ENCODE data around the gene GPATCH4. TPM values are rescaled to one million over a fixed set of nuclear protein-coding genes. Genes with fewer than 3 reads are reported as not detected.

Gene GPATCH4
- total RNA-seq, 1 experiment from 2014 or later = 44.4 TPM

- intact Hi-C loops (cut with micrococcal nuclease; ENCODE audit: unreplicated experiment) (no loop called here), in situ Hi-C loops (cut with HindIII; ENCODE audit: low pct_unique_long_range_greater_than_20kb, low sequenced_read_pairs) (no loop called here)
- H3K4me3 ChIP-seq (ENCODE audit: low read depth in 2 of 2, low read length in 2 of 2) = no peak overlapping the region
- ChIA-PET POLR2A (no interaction called here), CTCF (interaction anchor here (0.6 kb wide), 1 partner anchor 116 kb away, joined by 4 read pairs; no protein-coding TSS in a partner anchor)
- H3K27me3 ChIP-seq (ENCODE audit: control insufficient read depth, insufficient read depth, low read length) = no peaks in the 10 kb centered on the region
- no peak overlapping the region for H3K27ac ChIP-seq (ENCODE audit: low read length)
- H3K4me1 ChIP-seq (ENCODE audit: control insufficient read depth, insufficient read depth, low read length) = no peaks in the 10 kb centered on the region
- ATAC-seq (no peak), DNase-seq (ENCODE audit: low read depth, low spot score) (no peak)
- no peaks in the 10 kb centered on the region for H3K36me3 ChIP-seq (ENCODE audit: control insufficient read depth, insufficient read depth, low read length)
- H3K9me3 ChIP-seq (ENCODE audit: control insufficient read depth, insufficient read depth, low read depth, low read length) = no peaks in the 10 kb centered on the region
- no peak for TF ChIP-seq REST (IDR thresholded peaks at IDR 0.05; ENCODE audit: insufficient read depth in 1 of 2, low read depth in 2 of 2, low read length in 1 of 2)
- TF ChIP-seq, protein P1, sequence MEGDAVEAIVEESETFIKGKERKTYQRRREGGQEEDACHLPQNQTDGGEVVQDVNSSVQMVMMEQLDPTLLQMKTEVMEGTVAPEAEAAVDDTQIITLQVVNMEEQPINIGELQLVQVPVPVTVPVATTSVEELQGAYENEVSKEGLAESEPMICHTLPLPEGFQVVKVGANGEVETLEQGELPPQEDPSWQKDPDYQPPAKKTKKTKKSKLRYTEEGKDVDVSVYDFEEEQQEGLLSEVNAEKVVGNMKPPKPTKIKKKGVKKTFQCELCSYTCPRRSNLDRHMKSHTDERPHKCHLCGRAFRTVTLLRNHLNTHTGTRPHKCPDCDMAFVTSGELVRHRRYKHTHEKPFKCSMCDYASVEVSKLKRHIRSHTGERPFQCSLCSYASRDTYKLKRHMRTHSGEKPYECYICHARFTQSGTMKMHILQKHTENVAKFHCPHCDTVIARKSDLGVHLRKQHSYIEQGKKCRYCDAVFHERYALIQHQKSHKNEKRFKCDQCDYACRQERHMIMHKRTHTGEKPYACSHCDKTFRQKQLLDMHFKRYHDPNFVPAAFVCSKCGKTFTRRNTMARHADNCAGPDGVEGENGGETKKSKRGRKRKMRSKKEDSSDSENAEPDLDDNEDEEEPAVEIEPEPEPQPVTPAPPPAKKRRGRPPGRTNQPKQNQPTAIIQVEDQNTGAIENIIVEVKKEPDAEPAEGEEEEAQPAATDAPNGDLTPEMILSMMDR (IDR thresholded peaks at IDR 0.05) = no peak
- TF ChIP-seq SIN3A (IDR thresholded peaks at IDR 0.05; ENCODE audit: borderline replicate concordance, insufficient read depth, low read depth, low read length) = no peak
- no TSS peak for BruUV-seq (replicated peaks)
Observed at GRCh38 chr1:156546267-156546666, 55.0 kb downstream of the GPATCH4 start.

DNA sequence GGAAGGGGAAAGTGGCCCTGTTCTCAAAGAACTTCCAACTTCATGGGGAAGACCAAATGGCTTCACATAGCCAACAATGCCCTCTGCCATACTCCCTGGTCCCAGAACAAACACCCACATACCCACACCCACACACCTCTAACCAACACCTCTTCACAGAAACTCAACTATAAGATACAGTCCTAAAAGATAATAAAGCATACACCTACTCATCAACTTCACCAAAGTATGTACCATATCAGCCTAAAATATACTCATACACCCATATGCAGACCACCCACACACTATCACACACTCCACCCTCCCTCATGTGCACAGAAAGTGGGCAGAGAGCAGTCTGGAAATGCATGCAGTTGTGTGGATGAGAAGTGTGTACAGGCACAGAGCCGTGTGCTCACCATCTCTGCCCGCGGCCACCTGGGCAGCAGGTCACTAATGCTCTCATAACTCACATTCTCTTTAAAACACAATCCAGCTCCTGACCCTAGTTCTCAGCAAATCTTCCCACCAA lies 56.6 kb downstream of the GPATCH4 start:
- no peaks in the 10 kb centered on the region for H3K4me1 ChIP-seq (ENCODE audit: control insufficient read depth, insufficient read depth, low read length)
- BruUV-seq (replicated peaks) = no TSS peak
- CTCF ChIA-PET = no interaction called here
- no peak overlapping the region for H3K4me3 ChIP-seq (ENCODE audit: low read depth in 2 of 2, low read length in 2 of 2)
- H3K36me3 ChIP-seq (ENCODE audit: control insufficient read depth, insufficient read depth, low read length) = no peaks in the 10 kb centered on the region
- no peak for TF ChIP-seq POLR2AphosphoS5 (IDR thresholded peaks at IDR 0.05; ENCODE audit: low read depth, low read length)
- intact Hi-C loops (cut with micrococcal nuclease; ENCODE audit: unreplicated experiment) (no loop called here), in situ Hi-C loops (cut with HindIII; ENCODE audit: low pct_unique_long_range_greater_than_20kb, low sequenced_read_pairs) (no loop called here)
- no peak overlapping the region for H3K27ac ChIP-seq (ENCODE audit: low read length)
- no peaks in the 10 kb centered on the region for H3K9me3 ChIP-seq (ENCODE audit: control insufficient read depth, insufficient read depth, low read depth, low read length)
- POLR2A ChIA-PET = no interaction called here
- ATAC-seq = no peak
- H3K27me3 ChIP-seq (ENCODE audit: control insufficient read depth, insufficient read depth, low read length) = no peaks in the 10 kb centered on the region
- DNase-seq (ENCODE audit: low read depth, low spot score) = no peak

Other genes starting within 250 kb of the GPATCH4 start
- gene RHBG, start 232.3 kb downstream of the GPATCH4 start, total RNA-seq (2021; ENCODE audit: unreplicated experiment) = 0.28 TPM
- gene MEF2D, start 100.7 kb downstream of the GPATCH4 start, total RNA-seq (2021; ENCODE audit: unreplicated experiment) = 30.9 TPM
- gene IQGAP3, start 28.9 kb downstream of the GPATCH4 start, total RNA-seq (2021; ENCODE audit: unreplicated experiment) = 25.6 TPM
- gene TTC24, start 21.8 kb downstream of the GPATCH4 start, total RNA-seq (2021; ENCODE audit: unreplicated experiment) = not detected
- gene NAXE, start 9.7 kb downstream of the GPATCH4 start, total RNA-seq (2021; ENCODE audit: unreplicated experiment) = 211 TPM
- 0.21 TPM for gene HAPLN2, start 17.9 kb upstream of the GPATCH4 start, total RNA-seq (2021; ENCODE audit: unreplicated experiment)
- gene BCAN, start 40.6 kb upstream of the GPATCH4 start, total RNA-seq (2021; ENCODE audit: unreplicated experiment) = 0.57 TPM
- gene NES, start 75.9 kb upstream of the GPATCH4 start, total RNA-seq (2021; ENCODE audit: unreplicated experiment) = 56.3 TPM
- gene CRABP2, start 104.1 kb upstream of the GPATCH4 start, total RNA-seq (2021; ENCODE audit: unreplicated experiment) = 1,115 TPM
- 32.8 TPM for gene METTL25B, start 127.0 kb upstream of the GPATCH4 start, total RNA-seq (2021; ENCODE audit: unreplicated experiment)
- gene ISG20L2, start 127.3 kb upstream of the GPATCH4 start, total RNA-seq (2021; ENCODE audit: unreplicated experiment) = 40.6 TPM
- gene MRPL24, start 139.6 kb upstream of the GPATCH4 start, total RNA-seq (2021; ENCODE audit: unreplicated experiment) = 80.4 TPM
- 325 TPM for gene HDGF, start 150.2 kb upstream of the GPATCH4 start, total RNA-seq (2021; ENCODE audit: unreplicated experiment)
- gene PRCC, start 166.1 kb upstream of the GPATCH4 start, total RNA-seq (2021; ENCODE audit: unreplicated experiment) = 78.5 TPM
- 0.69 TPM for gene SH2D2A, start 215.4 kb upstream of the GPATCH4 start, total RNA-seq (2021; ENCODE audit: unreplicated experiment)

Measured in Panc1 (cell line).